Hepatocyte (in vitro differentiated cells): ENCODE data around the gene TMC1. TPM values are rescaled to one million over a fixed set of nuclear protein-coding genes. Genes with fewer than 3 reads are reported as not detected.

Experiments
- DNase-seq: peaks from one replicate; pipeline ENCODE4 v3.0.0-alpha.2; 2016; ENCODE audit warnings: low spot score
- H2AFZ ChIP-seq: fragments of 200-600 bp; sonication (generic); 2 replicates; pipeline ENCODE4 v1.6.0; 2016; ENCODE audit warnings: antibody characterized with exemption, mild to moderate bottlenecking
- H3K27ac ChIP-seq: fragments of 200-600 bp; sonication (generic); 2 replicates; pipeline ENCODE4 v1.5.1; 2016; ENCODE audit warnings: mild to moderate bottlenecking
- H3K27me3 ChIP-seq: fragments of 200-600 bp; sonication (generic); 2 replicates; pipeline ENCODE4 v1.6.1; 2016
- H3K36me3 ChIP-seq: fragments of 200-600 bp; sonication (generic); replicated peaks from 2 replicates; pipeline ENCODE4 v1.5.1; 2016; ENCODE audit warnings: low read depth; ENCODE audit not compliant: insufficient read depth
- H3K4me1 ChIP-seq: fragments of 200-600 bp; sonication (generic); 2 replicates; pipeline ENCODE4 v1.5.1; 2016; ENCODE audit warnings: mild to moderate bottlenecking, moderate library complexity; ENCODE audit not compliant: insufficient read depth
- H3K4me2 ChIP-seq: fragments of 200-600 bp; sonication (generic); 2 replicates; pipeline ENCODE4 v1.6.0; 2016
- H3K4me3 ChIP-seq: fragments of 200-600 bp; sonication (generic); 2 replicates; pipeline ENCODE4 v1.5.1; 2016; ENCODE audit warnings: mild to moderate bottlenecking
- H3K79me2 ChIP-seq: fragments of 200-600 bp; sonication (generic); 2 replicates; pipeline ENCODE4 v1.6.0; 2017; ENCODE audit warnings: mild to moderate bottlenecking
- H3K9me2 ChIP-seq: fragments of 200-600 bp; sonication (generic); replicated peaks from 2 replicates; pipeline ENCODE4 v1.6.0; 2017; ENCODE audit warnings: mild to moderate bottlenecking; ENCODE audit not compliant: insufficient read depth
- H3K9me3 ChIP-seq: fragments of 200-600 bp; sonication (generic); 2 replicates; pipeline ENCODE4 v1.5.1; 2016; ENCODE audit warnings: low read depth, mild to moderate bottlenecking
- H4K20me1 ChIP-seq: fragments of 200-600 bp; sonication (generic); 2 replicates; pipeline ENCODE4 v1.6.0; 2016; ENCODE audit warnings: mild to moderate bottlenecking; ENCODE audit not compliant: insufficient read depth, poor library complexity, severe bottlenecking
- EZH2 ChIP-seq: fragments of 200-600 bp; sonication (generic); IDR thresholded peaks from 2 replicates; pipeline ENCODE4 v1.6.1; 2016; ENCODE audit warnings: antibody characterized with exemption, mild to moderate bottlenecking, borderline replicate concordance
- EZH2phosphoT487 ChIP-seq: fragments of 200-600 bp; sonication (generic); IDR thresholded peaks from one replicate; pipeline ENCODE4 v1.6.1; 2018; ENCODE audit warnings: antibody characterized with exemption, mild to moderate bottlenecking, low read depth, moderate library complexity; ENCODE audit not compliant: unreplicated experiment, severe bottlenecking
- WGBS: methylation state at CpG from one replicate; pipeline ENCODE4 v1.1.6; 2016; ENCODE audit warnings: low lambda C conversion rate; ENCODE audit errors: missing lambda C conversion rate; 5-methylcytosine and 5-hydroxymethylcytosine counted together
- polyA plus RNA-seq: library from polyadenylated mRNA; unstranded; fragments of >200 nt; fragmentation: Nextera tagmentation; extraction: Ambion mirVana; gene quantifications from 2 replicates; pipeline ENCODE4 v1.2.1, GENCODE V29; 2016
- total RNA-seq: library from RNA; depleted of rRNA; stranded (reverse); fragments of >200 nt; gene quantifications from 2 replicates; pipeline ENCODE4 v1.2.3, GENCODE V29; 2014
- TF ChIP-seq, protein P1 (sequence below): fragments of 200-600 bp; sonication (generic); IDR thresholded peaks from 2 replicates; pipeline ENCODE4 v1.5.1; 2016; ENCODE audit warnings: antibody characterized with exemption, mild to moderate bottlenecking; ENCODE audit not compliant: poor library complexity

The TMC1 gene
- total and polyA plus RNA-seq, 2 experiments from 2014 or later: 0.20 to 0.23 TPM

DNA sequence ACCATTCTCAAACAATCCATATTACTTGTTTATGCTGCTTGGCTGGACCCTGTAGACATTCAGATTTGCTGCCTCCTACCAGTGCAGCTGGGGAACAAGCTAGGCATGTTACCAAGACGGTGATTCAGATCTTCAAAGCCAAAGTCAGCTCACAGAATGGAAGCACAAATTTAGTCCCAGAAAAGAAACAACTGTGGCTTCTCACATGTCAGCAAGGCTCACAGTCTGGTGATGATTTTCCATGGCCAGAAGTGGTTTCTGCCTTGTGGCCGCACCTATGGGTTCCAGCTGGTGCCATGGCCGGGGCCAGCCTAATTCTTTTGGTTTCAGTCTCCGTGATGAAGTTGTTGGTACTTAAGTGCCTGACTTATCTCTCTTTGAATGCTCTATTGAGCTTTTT is 182.2 kb downstream of the TMC1 start:
- Histone ChIP-seq H3K27ac (no peak overlapping the region), H3K27me3 (no peaks in the 10 kb centered on the region), H3K4me2 (no peak overlapping the region), H3K9me3 (no peaks in the 10 kb centered on the region), H3K36me3 (no peaks in the 10 kb centered on the region), H4K20me1 (no peaks in the 10 kb centered on the region), H3K79me2 (no peaks in the 10 kb centered on the region), H2AFZ (no peak overlapping the region), H3K4me3 (no peak overlapping the region), H3K4me1 (no peaks in the 10 kb centered on the region), H3K9me2 (no peaks in the 10 kb centered on the region)
- 87% methylated on average over 4 of the region's 4 CpGs for WGBS
- no peak for DNase-seq
- TF ChIP-seq, protein P1, sequence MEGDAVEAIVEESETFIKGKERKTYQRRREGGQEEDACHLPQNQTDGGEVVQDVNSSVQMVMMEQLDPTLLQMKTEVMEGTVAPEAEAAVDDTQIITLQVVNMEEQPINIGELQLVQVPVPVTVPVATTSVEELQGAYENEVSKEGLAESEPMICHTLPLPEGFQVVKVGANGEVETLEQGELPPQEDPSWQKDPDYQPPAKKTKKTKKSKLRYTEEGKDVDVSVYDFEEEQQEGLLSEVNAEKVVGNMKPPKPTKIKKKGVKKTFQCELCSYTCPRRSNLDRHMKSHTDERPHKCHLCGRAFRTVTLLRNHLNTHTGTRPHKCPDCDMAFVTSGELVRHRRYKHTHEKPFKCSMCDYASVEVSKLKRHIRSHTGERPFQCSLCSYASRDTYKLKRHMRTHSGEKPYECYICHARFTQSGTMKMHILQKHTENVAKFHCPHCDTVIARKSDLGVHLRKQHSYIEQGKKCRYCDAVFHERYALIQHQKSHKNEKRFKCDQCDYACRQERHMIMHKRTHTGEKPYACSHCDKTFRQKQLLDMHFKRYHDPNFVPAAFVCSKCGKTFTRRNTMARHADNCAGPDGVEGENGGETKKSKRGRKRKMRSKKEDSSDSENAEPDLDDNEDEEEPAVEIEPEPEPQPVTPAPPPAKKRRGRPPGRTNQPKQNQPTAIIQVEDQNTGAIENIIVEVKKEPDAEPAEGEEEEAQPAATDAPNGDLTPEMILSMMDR: no peak
- TF ChIP-seq EZH2phosphoT487 (no peak), EZH2 (no peak)

DNA sequence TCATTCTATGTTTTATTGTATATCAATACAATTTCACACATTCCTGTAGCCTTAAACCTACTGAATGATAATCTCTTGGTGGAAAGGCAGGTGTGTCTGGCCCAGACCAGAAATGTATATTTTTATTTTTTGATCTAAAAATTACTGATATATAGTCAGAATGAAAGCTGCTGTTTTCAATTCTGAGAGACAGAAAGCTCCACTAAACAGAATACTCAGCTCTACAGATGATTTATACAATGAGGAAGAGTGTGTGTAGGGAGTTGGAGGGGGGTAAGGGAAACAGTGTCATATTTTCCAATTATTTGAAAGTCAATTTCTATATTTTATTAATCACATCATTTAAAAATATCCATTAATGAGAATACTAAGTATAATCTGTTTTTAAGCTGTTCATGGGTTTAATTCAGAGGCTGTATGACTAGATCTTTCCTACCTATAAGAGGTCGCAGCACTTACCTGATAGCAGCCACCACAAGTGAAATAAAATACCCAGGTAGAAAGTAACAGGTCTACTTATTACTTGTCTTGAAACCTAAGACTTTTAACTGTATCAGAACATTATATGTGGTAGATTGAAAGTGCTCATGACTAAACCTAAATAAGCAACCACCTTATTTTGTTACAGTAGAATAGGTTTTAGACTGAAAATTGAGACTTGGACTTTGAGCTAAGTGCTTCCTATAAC is 183.4 kb downstream of the TMC1 start:
- H3K4me1 ChIP-seq: no peaks in the 10 kb centered on the region
- no peaks in the 10 kb centered on the region for H3K9me2 ChIP-seq
- WGBS: 90% methylated on average over 1 of the region's 1 CpG
- H3K4me2 ChIP-seq: no peak overlapping the region
- H3K27me3 ChIP-seq: no peaks in the 10 kb centered on the region
- TF ChIP-seq EZH2 (no peak), EZH2phosphoT487 (no peak)
- TF ChIP-seq, protein P1: no peak
- no peaks in the 10 kb centered on the region for H3K9me3 ChIP-seq
- no peak overlapping the region for H2AFZ ChIP-seq
- H4K20me1 ChIP-seq: no peaks in the 10 kb centered on the region
- no peak overlapping the region for H3K4me3 ChIP-seq
- no peak for DNase-seq
- H3K79me2 ChIP-seq: no peaks in the 10 kb centered on the region
- H3K27ac ChIP-seq: no peak overlapping the region
- no peaks in the 10 kb centered on the region for H3K36me3 ChIP-seq

DNA sequence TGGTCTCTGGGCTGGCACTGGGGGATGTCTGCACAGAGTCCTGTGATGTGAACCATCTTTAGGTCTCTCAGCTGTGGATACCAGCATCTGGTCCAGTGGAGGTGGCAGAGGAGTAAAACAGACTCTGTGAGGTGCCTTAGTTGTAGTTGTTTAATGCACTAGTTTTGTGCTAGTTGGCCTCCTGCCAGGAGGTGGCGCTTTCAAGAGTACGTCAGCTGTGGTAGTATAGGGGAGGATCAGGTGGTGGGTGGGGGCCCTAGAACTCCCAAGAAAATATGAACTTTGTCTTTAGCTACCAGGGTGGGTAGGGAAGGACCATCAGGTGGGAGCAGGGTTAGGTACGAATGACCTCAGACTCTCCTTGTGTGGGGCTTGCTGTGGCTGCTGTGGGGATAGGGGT is 197.1 kb downstream of the TMC1 start:
- Histone ChIP-seq H3K27me3 (no peaks in the 10 kb centered on the region), H4K20me1 (no peaks in the 10 kb centered on the region), H3K4me1 (no peaks in the 10 kb centered on the region), H3K27ac (no peak overlapping the region), H3K9me2 (no peaks in the 10 kb centered on the region), H3K4me3 (no peak overlapping the region), H2AFZ (no peak overlapping the region), H3K36me3 (no peaks in the 10 kb centered on the region), H3K4me2 (no peak overlapping the region), H3K79me2 (no peaks in the 10 kb centered on the region), H3K9me3 (no peaks in the 10 kb centered on the region)
- TF ChIP-seq, protein P1: no peak
- TF ChIP-seq EZH2: no peak
- WGBS: 93% methylated on average over 3 of the region's 3 CpGs
- no peak for DNase-seq

DNA sequence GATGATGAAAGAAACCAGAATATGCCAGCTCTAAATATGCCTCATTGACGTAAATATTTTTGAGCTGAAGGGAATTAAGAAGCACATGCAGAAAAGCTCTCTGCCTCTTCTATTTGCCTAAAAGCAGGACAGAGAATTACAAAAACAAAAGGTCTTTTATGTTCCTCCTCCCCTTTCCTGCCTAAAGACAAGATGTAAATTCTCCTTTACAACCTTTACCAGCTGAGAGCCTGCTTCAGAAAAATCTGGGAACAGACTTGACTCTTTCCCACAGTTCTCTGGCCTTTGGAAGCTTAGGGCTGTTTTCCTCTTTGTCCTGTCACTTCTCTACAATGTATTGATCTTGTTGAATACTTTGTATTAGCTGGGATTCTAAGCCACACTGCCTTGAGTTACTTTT is 199.7 kb downstream of the TMC1 start:
- Histone ChIP-seq H2AFZ (no peak overlapping the region), H3K9me3 (no peaks in the 10 kb centered on the region), H3K27ac (no peak overlapping the region), H4K20me1 (no peaks in the 10 kb centered on the region), H3K4me3 (no peak overlapping the region), H3K4me2 (no peak overlapping the region), H3K79me2 (no peaks in the 10 kb centered on the region), H3K36me3 (no peaks in the 10 kb centered on the region), H3K9me2 (no peaks in the 10 kb centered on the region), H3K4me1 (no peaks in the 10 kb centered on the region), H3K27me3 (no peaks in the 10 kb centered on the region)
- 65% methylated on average over 1 of the region's 1 CpG for WGBS
- DNase-seq: no peak
- TF ChIP-seq, protein P1: no peak
- TF ChIP-seq EZH2phosphoT487 (no peak), EZH2 (no peak)
